Panc1 (cell line): Measurements from ENCODE around the gene SH3D21. TPM values are rescaled to one million over a fixed set of nuclear protein-coding genes. Genes with fewer than 3 reads are reported as not detected.

Experiments
- ATAC-seq: fragments of 200-7000 bp; cut with Tn5 transposase; 2 replicates; pipeline ENCODE4 v1.9.1; 2020; ENCODE audit warnings: mild to moderate bottlenecking, moderate library complexity
- BruUV-seq: library from RNA; stranded (reverse); fragments of 400-500 nt; replicated peaks from 2 replicates; lab custom pipeline; 2021; lab: Mats Ljungman, UMichigan
- CTCF ChIA-PET: fragments of 300-600 bp; sonication (Branson Sonifier 250); formaldehyde crosslinking; loops from one replicate; lab custom pipeline; 2022; ENCODE audit warnings: antibody characterized with exemption; lab: Charles Lee
- POLR2A ChIA-PET: fragments of 300-600 bp; sonication (Branson Sonifier 250); formaldehyde crosslinking; loops from one replicate; lab custom pipeline; 2022; ENCODE audit warnings: antibody characterized with exemption; lab: Charles Lee
- DNase-seq: peaks from one replicate; pipeline ENCODE4 v3.0.0-alpha.2; 2010; ENCODE audit warnings: low read depth, low spot score
- H3K27ac ChIP-seq: 2 replicates; pipeline ENCODE4 v1.5.1; 2011; ENCODE audit warnings: mild to moderate bottlenecking, low read length, inconsistent platforms
- H3K27me3 ChIP-seq: fragments of 200-500 bp; sonication (Bioruptor generic); 2 replicates; pipeline ENCODE4 v1.6.0; 2014; ENCODE audit warnings: low read length, inconsistent platforms; ENCODE audit not compliant: control insufficient read depth, insufficient read depth
- H3K36me3 ChIP-seq: fragments of 200-500 bp; sonication (Bioruptor generic); 2 replicates; pipeline ENCODE4 v1.5.1; 2014; ENCODE audit warnings: inconsistent platforms, mild to moderate bottlenecking, low read length, moderate library complexity; ENCODE audit not compliant: control insufficient read depth, insufficient read depth
- H3K4me1 ChIP-seq: 2 replicates; pipeline ENCODE4 v1.5.1; 2011; ENCODE audit warnings: inconsistent platforms, mild to moderate bottlenecking, low read length, moderate library complexity; ENCODE audit not compliant: control insufficient read depth, insufficient read depth
- H3K4me3 ChIP-seq, 2 experiments: 2 replicates each; pipeline ENCODE4 v1.5.1; 2011 to 2012; ENCODE audit warnings: low read depth in 2 of 2, low read length in 2 of 2, mild to moderate bottlenecking in 2 of 2, inconsistent platforms in 1 of 2, moderate library complexity in 1 of 2
- H3K9me3 ChIP-seq: fragments of 200-500 bp; sonication (Bioruptor generic); 2 replicates; pipeline ENCODE4 v1.5.1; 2014; ENCODE audit warnings: low read depth, mild to moderate bottlenecking, inconsistent platforms, low read length, moderate library complexity; ENCODE audit not compliant: control insufficient read depth, insufficient read depth
- CTCF ChIP-seq: fragments of 450-650 bp; IDR thresholded peaks from 2 replicates; pipeline ENCODE4 v1.5.1; 2017; ENCODE audit warnings: mild to moderate bottlenecking
- REST ChIP-seq, 2 experiments: IDR thresholded peaks; 2 replicates each; pipeline ENCODE4 v1.6.1; 2011 to 2012; ENCODE audit warnings: low read depth in 2 of 2, control low read depth in 1 of 2, low read length in 1 of 2, mild to moderate bottlenecking in 1 of 2, moderate library complexity in 1 of 2; ENCODE audit not compliant: insufficient read depth in 1 of 2
- TCF7L2 ChIP-seq: IDR thresholded peaks from 2 replicates; pipeline ENCODE4 v1.6.1; 2011; ENCODE audit warnings: mild to moderate bottlenecking, low read depth, low read length, inconsistent platforms
- in situ Hi-C: cut with HindIII; loops from 2 replicates; pipeline ENCODE4 v1.10.0; 2016; ENCODE audit warnings: low sequenced_read_pairs, low pct_unique_long_range_greater_than_20kb
- intact Hi-C: fragments of 100-400 bp; cut with micrococcal nuclease; formaldehyde crosslinking; loops from one replicate; pipeline ENCODE4 v1.10.0; 2022; ENCODE audit not compliant: unreplicated experiment
- total RNA-seq: library from RNA; stranded (reverse); gene quantifications from one replicate; pipeline ENCODE4 v1.2.1, GENCODE V29; 2021; ENCODE audit not compliant: unreplicated experiment

The SH3D21 gene
- total RNA-seq, 1 experiment from 2014 or later: 18.9 TPM

- Histone ChIP-seq H3K4me3 (no peak overlapping the region), H3K36me3 (0 out of 2 replicates have a peak, but pooled peaks cover 2% of the 10 kb centered on the region), H3K27ac (no peak overlapping the region), H3K27me3 (no peaks in the 10 kb centered on the region), H3K4me1 (no peaks in the 10 kb centered on the region), H3K9me3 (no peaks in the 10 kb centered on the region)
- intact Hi-C loops (no loop called here), in situ Hi-C loops (no loop called here)
- ATAC-seq: no peak
- POLR2A ChIA-PET: interaction anchor here (0.6 kb wide), 1 partner anchor 19 kb away, joined by 6 read pairs; no protein-coding TSS in a partner anchor
- TF ChIP-seq REST (IDR thresholded peaks at IDR 0.05; ENCODE audit: insufficient read depth in 1 of 2, low read depth in 2 of 2, low read length in 1 of 2): no peak
- TF ChIP-seq CTCF: no peak
- CTCF ChIA-PET: no interaction called here
- DNase-seq: no peak
- no TSS peak for BruUV-seq
Observed at GRCh38 chr1:36276688-36277087, 29.5 kb upstream of the SH3D21 start.

GRCh38 chr1:36279110-36279788 is 26.9 kb upstream of the SH3D21 start:
- CTCF ChIA-PET: no interaction called here

More at GRCh38 chr1:36279110-36279788, 26.9 kb upstream of the SH3D21 start:
- intact Hi-C loops: no loop called here
- BruUV-seq: TSS peak; percentile 22
- no peaks in the 10 kb centered on the region for H3K4me1 ChIP-seq
- peaks cover 5% of the 10 kb centered on the region for H3K36me3 ChIP-seq
- no peaks in the 10 kb centered on the region for H3K9me3 ChIP-seq
- H3K4me3 ChIP-seq: no peak overlapping the region
- no peak for DNase-seq
- no peaks in the 10 kb centered on the region for H3K27me3 ChIP-seq
- no peak for TF ChIP-seq TCF7L2
- no peak for TF ChIP-seq CTCF
- TF ChIP-seq REST (IDR thresholded peaks at IDR 0.05; ENCODE audit: insufficient read depth in 1 of 2, low read depth in 2 of 2, low read length in 1 of 2): no peak
- no peak overlapping the region for H3K27ac ChIP-seq
- no peak for ATAC-seq
- POLR2A ChIA-PET: no interaction called here
- in situ Hi-C loops: no loop called here
